GM19240 (cell line): ENCODE measurements around the gene SMIM35.
"Not testable (repeated sequence)": the region's sequence is repeated elsewhere in the genome, so short reads cannot be mapped to it uniquely, and the experiment has no call there.

Source experiments
- DNase-seq: peaks from one replicate; pipeline ENCODE4 v3.0.0; 2011; ENCODE audit warnings: low spot score; ENCODE audit not compliant: insufficient read length

Gene SMIM35

GRCh38 chr11:118042796-118043195, 44.0 kb downstream of the SMIM35 start:
- DNase-seq = no peak

- no peak for DNase-seq
Measured at GRCh38 chr11:118042141-118042540, 44.6 kb downstream of the SMIM35 start.

- no peak for DNase-seq
Measured at GRCh38 chr11:118033443-118033842, 53.3 kb downstream of the SMIM35 start.

GRCh38 chr11:118028626-118029025, 58.1 kb downstream of the SMIM35 start:
- no peak for DNase-seq

- DNase-seq = no peak
Measured at GRCh38 chr11:118027694-118028093, 59.1 kb downstream of the SMIM35 start.

- no peak for DNase-seq
Measured at GRCh38 chr11:118021146-118021545, 65.6 kb downstream of the SMIM35 start.

GRCh38 chr11:118018401-118018800, 68.4 kb downstream of the SMIM35 start:
- DNase-seq = no peak

GRCh38 chr11:118017631-118018315, 69.0 kb downstream of the SMIM35 start:
- no peak for DNase-seq

GRCh38 chr11:118017111-118017510, 69.7 kb downstream of the SMIM35 start:
- DNase-seq = no peak

- no peak for DNase-seq
Measured at GRCh38 chr11:118016104-118016503, 70.7 kb downstream of the SMIM35 start.

GRCh38 chr11:118015385-118015841, 71.3 kb downstream of the SMIM35 start:
- DNase-seq = no peak

GRCh38 chr11:118014022-118014421, 72.7 kb downstream of the SMIM35 start:
- DNase-seq = no peak

- no peak for DNase-seq
Measured at GRCh38 chr11:118012083-118012669, 74.6 kb downstream of the SMIM35 start.

- peak; percentile 45 for DNase-seq
Measured at GRCh38 chr11:118010738-118011461, 75.9 kb downstream of the SMIM35 start.

- no peak for DNase-seq
Measured at GRCh38 chr11:118009864-118010737, 76.7 kb downstream of the SMIM35 start.

- no peak for DNase-seq
Measured at GRCh38 chr11:118008271-118008911, 78.4 kb downstream of the SMIM35 start.

GRCh38 chr11:118007563-118008270, 79.0 kb downstream of the SMIM35 start:
- DNase-seq = not testable (repeated sequence)

- DNase-seq = no peak
Measured at GRCh38 chr11:118007040-118007439, 79.7 kb downstream of the SMIM35 start.

- DNase-seq = no peak
Measured at GRCh38 chr11:118006153-118006534, 80.6 kb downstream of the SMIM35 start.
